ENCODE data around the gene C1QTNF2. TPM values are rescaled to one million over a fixed set of nuclear protein-coding genes. Genes with fewer than 3 reads are reported as not detected.

The C1QTNF2 gene
- total and polyA plus RNA-seq, 4 donors = 0.62 to 3.0 (median 1.6) TPM

DNA sequence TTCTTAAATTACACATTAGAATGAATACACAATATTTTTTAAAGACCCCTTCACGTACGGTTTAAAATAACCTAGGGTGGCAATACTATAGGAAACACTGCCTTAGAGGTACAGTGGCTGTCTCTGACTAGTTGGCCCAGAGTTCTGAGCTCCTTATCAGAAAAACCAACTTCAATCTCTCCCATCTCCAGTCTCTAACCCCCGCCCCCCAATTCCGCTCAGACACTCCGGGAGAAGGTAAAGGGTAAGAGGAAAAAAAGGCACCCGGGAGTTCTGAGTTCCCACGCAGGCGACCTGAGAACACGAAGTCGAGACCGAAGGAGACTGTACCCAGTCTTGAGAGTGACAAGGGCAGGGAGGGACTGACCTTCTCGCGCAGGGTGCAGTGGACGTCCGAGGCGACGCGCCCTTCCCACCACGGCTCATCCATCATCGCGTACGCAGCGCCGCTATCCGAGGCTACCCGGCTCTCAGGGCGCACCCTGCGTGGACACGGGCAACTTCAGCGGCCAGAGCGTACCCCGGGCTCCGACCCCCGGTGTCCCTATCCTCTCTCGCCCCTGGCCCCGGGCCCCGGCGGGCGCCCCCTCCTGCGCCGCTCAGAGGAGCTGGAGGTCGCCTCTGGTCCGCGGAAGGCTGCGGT lies 58.8 kb downstream of the C1QTNF2 start:
- H3K27me3 ChIP-seq (ENCODE audit: control insufficient read depth in 3 of 3, insufficient read depth in 3 of 3, low read length in 2 of 3) = no peaks in the 10 kb centered on the region
- peak in 1 of 3 donors; percentile 30 for DNase-seq
- ATAC-seq (ENCODE audit: insufficient read depth, low FRiP score) = peak; percentile 71
- H3K36me3 ChIP-seq (ENCODE audit: control insufficient read depth in 4 of 4, insufficient read depth in 4 of 4, low read length in 4 of 4) = peaks cover 3 to 8% (median 6%) of the 10 kb centered on the region in 4 donors
- TF ChIP-seq, protein P1, sequence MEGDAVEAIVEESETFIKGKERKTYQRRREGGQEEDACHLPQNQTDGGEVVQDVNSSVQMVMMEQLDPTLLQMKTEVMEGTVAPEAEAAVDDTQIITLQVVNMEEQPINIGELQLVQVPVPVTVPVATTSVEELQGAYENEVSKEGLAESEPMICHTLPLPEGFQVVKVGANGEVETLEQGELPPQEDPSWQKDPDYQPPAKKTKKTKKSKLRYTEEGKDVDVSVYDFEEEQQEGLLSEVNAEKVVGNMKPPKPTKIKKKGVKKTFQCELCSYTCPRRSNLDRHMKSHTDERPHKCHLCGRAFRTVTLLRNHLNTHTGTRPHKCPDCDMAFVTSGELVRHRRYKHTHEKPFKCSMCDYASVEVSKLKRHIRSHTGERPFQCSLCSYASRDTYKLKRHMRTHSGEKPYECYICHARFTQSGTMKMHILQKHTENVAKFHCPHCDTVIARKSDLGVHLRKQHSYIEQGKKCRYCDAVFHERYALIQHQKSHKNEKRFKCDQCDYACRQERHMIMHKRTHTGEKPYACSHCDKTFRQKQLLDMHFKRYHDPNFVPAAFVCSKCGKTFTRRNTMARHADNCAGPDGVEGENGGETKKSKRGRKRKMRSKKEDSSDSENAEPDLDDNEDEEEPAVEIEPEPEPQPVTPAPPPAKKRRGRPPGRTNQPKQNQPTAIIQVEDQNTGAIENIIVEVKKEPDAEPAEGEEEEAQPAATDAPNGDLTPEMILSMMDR (IDR thresholded peaks at IDR 0.05; ENCODE audit: control extremely low read depth, extremely low read depth) = no peak
- H3K4me3 ChIP-seq = peak overlapping the region; percentile 72
- peaks cover 0 to 15% (median 7%) of the 10 kb centered on the region in 5 donors for H3K4me1 ChIP-seq (ENCODE audit: control insufficient read depth in 5 of 5, insufficient read depth in 5 of 5, low read length in 5 of 5)
- H3K9ac ChIP-seq (ENCODE audit: insufficient read depth in 1 of 2, low read length in 2 of 2) = peak overlapping the region; percentile 32 to 51
- H3K27ac ChIP-seq (ENCODE audit: low read depth in 1 of 2, low read length in 1 of 2) = peak overlapping the region; percentile 25 to 95
- H3K9me3 ChIP-seq (ENCODE audit: control insufficient read depth in 4 of 4, insufficient read depth in 3 of 4, low read length in 3 of 4) = no peaks in the 10 kb centered on the region
- WGBS, 2 donors = 3% methylated on average over 45 of the region's 45 CpGs

DNA sequence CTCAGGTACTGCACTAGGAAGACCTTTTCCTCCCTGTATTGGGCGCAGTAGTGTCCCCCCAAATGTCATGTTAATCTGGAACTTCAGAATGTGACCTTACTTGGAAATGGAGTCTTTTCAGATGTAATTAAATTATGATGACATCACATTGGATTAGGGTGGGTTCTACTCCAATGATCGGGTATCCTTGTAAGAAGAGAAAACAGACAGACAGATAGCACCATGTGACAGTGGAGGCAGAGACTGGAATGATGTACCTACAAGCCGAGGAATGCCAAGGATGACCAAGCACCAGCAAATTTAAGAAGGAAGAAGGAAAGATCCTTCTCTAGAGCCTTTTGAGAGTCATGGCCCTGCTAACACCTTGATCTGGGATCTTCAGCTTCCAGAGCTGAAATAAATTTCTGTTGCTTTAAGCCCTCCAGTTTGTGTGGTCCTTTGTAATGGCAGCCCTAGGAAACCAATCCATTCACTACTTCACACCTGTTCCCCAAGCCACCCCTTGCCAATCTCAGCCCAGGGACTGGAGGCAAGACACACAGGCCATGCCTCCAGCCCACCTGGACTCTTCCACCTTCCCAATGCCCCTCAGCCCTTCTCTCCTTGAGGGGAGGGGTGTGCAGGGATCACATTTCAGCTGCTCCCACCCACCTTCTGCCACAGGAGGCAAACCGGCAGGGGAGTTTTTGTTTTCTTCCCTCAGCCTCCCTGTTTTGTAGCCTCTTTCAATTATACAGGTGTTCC lies 59.7 kb downstream of the C1QTNF2 start:
- peaks cover 0 to 15% (median 8%) of the 10 kb centered on the region in 5 donors for H3K4me1 ChIP-seq (ENCODE audit: control insufficient read depth in 5 of 5, insufficient read depth in 5 of 5, low read length in 5 of 5)
- 90 to 94% methylated on average over 4 of the region's 4 CpGs for WGBS, 2 donors
- DNase-seq (no peak), ATAC-seq (ENCODE audit: insufficient read depth, low FRiP score) (no peak)
- H3K9ac ChIP-seq (ENCODE audit: insufficient read depth in 1 of 2, low read length in 2 of 2) = no peak overlapping the region
- no peak overlapping the region for H3K4me3 ChIP-seq
- H3K27ac ChIP-seq (ENCODE audit: low read depth in 1 of 2, low read length in 1 of 2) = peak overlapping the region in 1 of 2 donors; percentile 35
- TF ChIP-seq, protein P1 (IDR thresholded peaks at IDR 0.05; ENCODE audit: control extremely low read depth, extremely low read depth) = no peak
- no peaks in the 10 kb centered on the region for H3K9me3 ChIP-seq (ENCODE audit: control insufficient read depth in 4 of 4, insufficient read depth in 3 of 4, low read length in 3 of 4)
- peaks cover 3 to 8% (median 6%) of the 10 kb centered on the region in 4 donors for H3K36me3 ChIP-seq (ENCODE audit: control insufficient read depth in 4 of 4, insufficient read depth in 4 of 4, low read length in 4 of 4)
- H3K27me3 ChIP-seq (ENCODE audit: control insufficient read depth in 3 of 3, insufficient read depth in 3 of 3, low read length in 2 of 3) = no peaks in the 10 kb centered on the region

DNA sequence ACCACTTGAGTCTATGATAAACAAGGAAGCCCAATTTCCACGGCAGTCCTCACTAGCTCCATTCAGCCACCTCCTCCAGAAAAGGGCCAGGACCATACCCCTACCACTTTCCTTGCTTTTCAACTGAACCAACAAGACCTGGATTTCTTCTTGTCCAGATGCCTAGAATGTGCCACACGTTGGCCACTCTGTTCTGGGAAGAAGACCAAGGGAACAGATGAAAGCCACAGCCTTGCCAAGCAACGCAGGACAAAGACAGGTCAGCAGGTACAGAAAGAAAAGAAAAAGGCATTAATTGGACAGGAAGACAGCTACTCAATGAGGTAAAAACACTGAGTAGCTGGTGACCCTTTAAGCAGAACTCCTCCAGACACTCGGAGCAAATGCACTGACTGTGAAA lies 60.3 kb downstream of the C1QTNF2 start:
- no peak for DNase-seq
- Histone ChIP-seq H3K9ac (ENCODE audit: insufficient read depth in 1 of 2, low read length in 2 of 2) (no peak overlapping the region), H3K4me1 (ENCODE audit: control insufficient read depth in 5 of 5, insufficient read depth in 5 of 5, low read length in 5 of 5) (peaks cover 0 to 15% (median 6%) of the 10 kb centered on the region in 5 donors), H3K27ac (ENCODE audit: low read depth in 1 of 2, low read length in 1 of 2) (no peak overlapping the region), H3K27me3 (ENCODE audit: control insufficient read depth in 3 of 3, insufficient read depth in 3 of 3, low read length in 2 of 3) (no peaks in the 10 kb centered on the region), H3K9me3 (ENCODE audit: control insufficient read depth in 4 of 4, insufficient read depth in 3 of 4, low read length in 3 of 4) (no peaks in the 10 kb centered on the region), H3K36me3 (ENCODE audit: control insufficient read depth in 4 of 4, insufficient read depth in 4 of 4, low read length in 4 of 4) (peaks cover 3 to 8% (median 6%) of the 10 kb centered on the region in 4 donors), H3K4me3 (no peak overlapping the region)
- ATAC-seq (ENCODE audit: insufficient read depth, low FRiP score) = no peak
- 81 to 94% methylated on average over 4 of the region's 4 CpGs for WGBS, 2 donors
- TF ChIP-seq, protein P1 (IDR thresholded peaks at IDR 0.05; ENCODE audit: control extremely low read depth, extremely low read depth) = no peak

Data from lung (tissue), 12 donors.